Common myeloid progenitor, CD34-positive (primary cell): ENCODE results near the gene RNF141.

Source experiments
- CTCF ChIA-PET: fragments of 350-600 bp; sonication (Branson Sonifier 250); formaldehyde crosslinking; loops from one replicate; lab custom pipeline; 2021; ENCODE audit warnings: antibody characterized with exemption; lab: Charles Lee
- POLR2A ChIA-PET: fragments of 350-600 bp; sonication (Branson Sonifier 250); formaldehyde crosslinking; loops from one replicate; lab custom pipeline; 2021; ENCODE audit warnings: antibody characterized with exemption; lab: Charles Lee
- DNase-seq, 3 donors: peaks; one replicate each; pipeline versions ENCODE4 v3.0.0 to v3.0.0-alpha.2; 2013
- H3K27ac ChIP-seq, 2 experiments: 1 replicate in 1 of 2; 2 replicates in 1 of 2; pipeline ENCODE4 v1.7.0; 2013; ENCODE audit warnings: inconsistent platforms in 2 of 2, low read length in 2 of 2, mild to moderate bottlenecking in 2 of 2, low read depth in 1 of 2, moderate library complexity in 1 of 2; ENCODE audit not compliant: severe bottlenecking in 2 of 2, insufficient read depth in 1 of 2, poor library complexity in 1 of 2
- H3K27me3 ChIP-seq, 5 experiments: replicated peaks in 2 of 5; 1 replicate in 3 of 5; 2 replicates in 2 of 5; pipeline versions ENCODE4 v1.6.1 to v1.7.0; 2013; ENCODE audit warnings: low read length in 4 of 5, mild to moderate bottlenecking in 2 of 5, moderate library complexity in 2 of 5, inconsistent platforms in 1 of 5; ENCODE audit not compliant: insufficient read depth in 5 of 5, control insufficient read depth in 4 of 5
- H3K36me3 ChIP-seq, 4 experiments: 1 replicate in 2 of 4; 2 replicates in 2 of 4; pipeline versions ENCODE4 v1.6.1 to v1.7.0; 2013; ENCODE audit warnings: low read length in 3 of 4, control low read depth in 1 of 4, mild to moderate bottlenecking in 1 of 4; ENCODE audit not compliant: control insufficient read depth in 4 of 4, insufficient read depth in 4 of 4
- H3K4me1 ChIP-seq, 4 experiments: 1 replicate in 3 of 4; 2 replicates in 1 of 4; pipeline versions ENCODE4 v1.6.1 to v1.7.1; 2013; ENCODE audit warnings: low read length in 3 of 4, mild to moderate bottlenecking in 3 of 4, control low read depth in 1 of 4, inconsistent platforms in 1 of 4, moderate library complexity in 1 of 4; ENCODE audit not compliant: control insufficient read depth in 4 of 4, insufficient read depth in 4 of 4; ENCODE audit errors: control extremely low read depth in 1 of 4
- H3K4me3 ChIP-seq, 7 experiments: 1 replicate in 4 of 7; 2 replicates in 3 of 7; pipeline versions ENCODE4 v1.5.1 to v1.7.0; 2013; ENCODE audit warnings: mild to moderate bottlenecking in 7 of 7, low read length in 6 of 7, moderate library complexity in 6 of 7, inconsistent platforms in 2 of 7, low read depth in 2 of 7, control low read depth in 1 of 7; ENCODE audit not compliant: insufficient read depth in 4 of 7, control insufficient read depth in 1 of 7; ENCODE audit errors: extremely low read depth in 1 of 7
- H3K9me3 ChIP-seq, 5 experiments: 1 replicate in 4 of 5; 2 replicates in 1 of 5; pipeline versions ENCODE4 v1.6.1 to v1.7.1; 2013; ENCODE audit warnings: low read length in 4 of 5, mild to moderate bottlenecking in 2 of 5, inconsistent platforms in 1 of 5, low read depth in 1 of 5, moderate library complexity in 1 of 5; ENCODE audit not compliant: control insufficient read depth in 4 of 5, insufficient read depth in 2 of 5; ENCODE audit errors: control extremely low read depth in 1 of 5
- WGBS: methylation state at CpG from one replicate; pipeline ENCODE4 v1.1.5; 2013; ENCODE audit not compliant: insufficient coverage; 5-methylcytosine and 5-hydroxymethylcytosine counted together

The RNF141 gene

GRCh38 chr11:10486161-10486840 lies 54.7 kb downstream of the RNF141 start:
- POLR2A ChIA-PET = no interaction called here
- no peaks in the 10 kb centered on the region for H3K4me1 ChIP-seq
- DNase-seq = no peak
- 92% methylated on average over 10 of the region's 10 CpGs for WGBS
- H3K4me3 ChIP-seq = no peak overlapping the region
- peaks cover 32 to 94% (median 76%) of the 10 kb centered on the region in 4 experiments for H3K36me3 ChIP-seq
- no peaks in the 10 kb centered on the region for H3K9me3 ChIP-seq
- CTCF ChIA-PET = interaction anchor here (1.3 kb wide), 1 partner anchor 80 kb away, joined by 4 read pairs; no protein-coding TSS in a partner anchor
- H3K27ac ChIP-seq = no peak overlapping the region
- no peaks in the 10 kb centered on the region for H3K27me3 ChIP-seq

GRCh38 chr11:10485646-10486045 lies 55.3 kb downstream of the RNF141 start:
- Histone ChIP-seq H3K4me3 (no peak overlapping the region), H3K36me3 (peaks cover 27 to 93% (median 76%) of the 10 kb centered on the region in 4 experiments), H3K27ac (no peak overlapping the region), H3K9me3 (no peaks in the 10 kb centered on the region), H3K27me3 (no peaks in the 10 kb centered on the region), H3K4me1 (no peaks in the 10 kb centered on the region)
- ChIA-PET POLR2A (no interaction called here), CTCF (no interaction called here)
- 44% methylated on average over 2 of the region's 2 CpGs for WGBS
- DNase-seq = no peak

GRCh38 chr11:10484461-10485180 lies 56.4 kb downstream of the RNF141 start:
- no peaks in the 10 kb centered on the region for H3K9me3 ChIP-seq
- H3K27me3 ChIP-seq = no peaks in the 10 kb centered on the region
- ChIA-PET POLR2A (no interaction called here), CTCF (no interaction called here)
- no peak overlapping the region for H3K27ac ChIP-seq
- WGBS = 88% methylated on average over 10 of the region's 16 CpGs
- no peaks in the 10 kb centered on the region for H3K4me1 ChIP-seq
- DNase-seq = no peak
- H3K36me3 ChIP-seq = peaks cover 23 to 92% (median 74%) of the 10 kb centered on the region in 4 experiments
- H3K4me3 ChIP-seq = no peak overlapping the region

- WGBS = 90% methylated on average over 2 of the region's 3 CpGs
- CTCF ChIA-PET = interaction anchor here (0.9 kb wide), 1 partner anchor 70 kb away, joined by 4 read pairs; no protein-coding TSS in a partner anchor
- H3K4me1 ChIP-seq = no peaks in the 10 kb centered on the region
- H3K27ac ChIP-seq = no peak overlapping the region
- H3K4me3 ChIP-seq = no peak overlapping the region
- POLR2A ChIA-PET = no interaction called here
- H3K9me3 ChIP-seq = no peaks in the 10 kb centered on the region
- peaks cover 23 to 91% (median 73%) of the 10 kb centered on the region in 4 experiments for H3K36me3 ChIP-seq
- DNase-seq = no peak
- no peaks in the 10 kb centered on the region for H3K27me3 ChIP-seq
Observed at GRCh38 chr11:10483584-10483983, 57.4 kb downstream of the RNF141 start.

- Histone ChIP-seq H3K4me1 (no peaks in the 10 kb centered on the region), H3K4me3 (no peak overlapping the region), H3K27me3 (no peaks in the 10 kb centered on the region), H3K27ac (no peak overlapping the region), H3K9me3 (no peaks in the 10 kb centered on the region), H3K36me3 (peaks cover 20 to 91% (median 72%) of the 10 kb centered on the region in 4 experiments)
- ChIA-PET POLR2A (no interaction called here), CTCF (interaction anchor here (0.9 to 1.5 kb wide), 2 partner anchors 12 to 69 kb away, joined by 4 read pairs; no protein-coding TSS in a partner anchor)
- no peak for DNase-seq
- 83% methylated on average over 1 of the region's 1 CpG for WGBS
Observed at GRCh38 chr11:10483174-10483573, 57.8 kb downstream of the RNF141 start.

- CTCF ChIA-PET = interaction anchor here (1.0 to 1.5 kb wide), 2 partner anchors 13 to 18 kb away, joined by 3 to 4 read pairs; no protein-coding TSS in a partner anchor
- POLR2A ChIA-PET = no interaction called here
- no peak overlapping the region for H3K27ac ChIP-seq
- no peak for DNase-seq
- 94% methylated on average over 11 of the region's 16 CpGs for WGBS
- peaks cover 14 to 88% (median 67%) of the 10 kb centered on the region in 4 experiments for H3K36me3 ChIP-seq
- no peak overlapping the region for H3K4me3 ChIP-seq
- H3K27me3 ChIP-seq = no peaks in the 10 kb centered on the region
- peaks cover 0 to 6% (median 1%) of the 10 kb centered on the region in 4 experiments for H3K4me1 ChIP-seq
- no peaks in the 10 kb centered on the region for H3K9me3 ChIP-seq
Observed at GRCh38 chr11:10481560-10482349, 59.2 kb downstream of the RNF141 start.
